ENCODE measurements around the gene IL9.

GRCh38 chr5:135857630-135858311 is 37.9 kb downstream of the IL9 start:
- no peak for TF ChIP-seq CTCF (IDR thresholded peaks at IDR 0.05)
- no peak for TF ChIP-seq POLR2A (IDR thresholded peaks at IDR 0.05)
